GM18868 (cell line): ENCODE data around the gene DUSP2.

Experiments
- ATAC-seq: cut with Tn5 transposase; IDR thresholded peaks from one replicate; pipeline ENCODE4 v1.9.1; 2021; ENCODE audit warnings: mild to moderate bottlenecking, moderate library complexity; ENCODE audit not compliant: unreplicated experiment

The DUSP2 gene

GRCh38 chr2:96135171-96135570 lies 10.1 kb downstream of the DUSP2 start:
- ATAC-seq: no peak

GRCh38 chr2:96134421-96134820 lies 10.8 kb downstream of the DUSP2 start:
- no peak for ATAC-seq

GRCh38 chr2:96131813-96132745 lies 13.2 kb downstream of the DUSP2 start:
- no peak for ATAC-seq

GRCh38 chr2:96131152-96131812 lies 14.0 kb downstream of the DUSP2 start:
- ATAC-seq: no peak

GRCh38 chr2:96130483-96130882 lies 14.8 kb downstream of the DUSP2 start:
- ATAC-seq: no peak

GRCh38 chr2:96129528-96130120 lies 15.6 kb downstream of the DUSP2 start:
- ATAC-seq: no peak

- ATAC-seq: no peak
Observed at GRCh38 chr2:96128456-96128855, 16.8 kb downstream of the DUSP2 start.

- ATAC-seq: no peak
Observed at GRCh38 chr2:96124406-96125265, 20.6 kb downstream of the DUSP2 start.

- no peak for ATAC-seq
Observed at GRCh38 chr2:96123936-96124335, 21.3 kb downstream of the DUSP2 start.

GRCh38 chr2:96123290-96123689 lies 21.9 kb downstream of the DUSP2 start:
- no peak for ATAC-seq

GRCh38 chr2:96122391-96122790 lies 22.8 kb downstream of the DUSP2 start:
- ATAC-seq: no peak

- no peak for ATAC-seq
Observed at GRCh38 chr2:96121414-96121813, 23.8 kb downstream of the DUSP2 start.

GRCh38 chr2:96120991-96121390 lies 24.2 kb downstream of the DUSP2 start:
- ATAC-seq: no peak

GRCh38 chr2:96120091-96120720 lies 25.0 kb downstream of the DUSP2 start:
- no peak for ATAC-seq

- no peak for ATAC-seq
Observed at GRCh38 chr2:96119389-96119751, 25.9 kb downstream of the DUSP2 start.

- no peak for ATAC-seq
Observed at GRCh38 chr2:96118698-96119388, 26.4 kb downstream of the DUSP2 start.

- ATAC-seq: no peak
Observed at GRCh38 chr2:96117701-96118588, 27.3 kb downstream of the DUSP2 start.

- peak; percentile 70 for ATAC-seq
Observed at GRCh38 chr2:96116879-96117533, 28.2 kb downstream of the DUSP2 start.
